OCI-LY7 (cell line): Measurements from ENCODE around the gene INF2. TPM values are rescaled to one million over a fixed set of nuclear protein-coding genes. Genes with fewer than 3 reads are reported as not detected.

Source experiments
- BruUV-seq: library from RNA; stranded (reverse); fragments of 400-500 nt; replicated peaks from 2 replicates; lab custom pipeline; 2021; lab: Mats Ljungman, UMichigan
- CTCF ChIA-PET: fragments of 300-600 bp; sonication (Branson Sonifier 250); formaldehyde crosslinking; loops from one replicate; lab custom pipeline; 2022; ENCODE audit warnings: antibody characterized with exemption; ENCODE audit not compliant: unreplicated experiment; lab: Charles Lee
- POLR2A ChIA-PET: fragments of 300-600 bp; sonication (Branson Sonifier 250); formaldehyde crosslinking; loops from one replicate; lab custom pipeline; 2022; ENCODE audit warnings: antibody characterized with exemption; lab: Charles Lee
- DNase-seq: peaks from one replicate; pipeline ENCODE4 v3.0.0-alpha.2; 2015; ENCODE audit warnings: low spot score
- H2AFZ ChIP-seq: fragments of 200-600 bp; sonication (generic), shearing (Covaris generic); 2 replicates; pipeline ENCODE4 v1.6.1; 2014; ENCODE audit warnings: mild to moderate bottlenecking, antibody characterized with exemption, low read length, moderate library complexity
- H3K27ac ChIP-seq: fragments of 200-600 bp; sonication (generic); 2 replicates; pipeline ENCODE4 v1.5.1; 2014; ENCODE audit warnings: mixed run types, low read depth, mild to moderate bottlenecking, moderate library complexity, low read length, inconsistent platforms; ENCODE audit not compliant: poor library complexity, severe bottlenecking
- H3K36me3 ChIP-seq: fragments of 200-600 bp; sonication (generic); 2 replicates; pipeline ENCODE4 v1.6.1; 2014; ENCODE audit warnings: mild to moderate bottlenecking, antibody characterized with exemption, low read length, moderate library complexity, mixed read lengths; ENCODE audit not compliant: insufficient read depth
- H3K4me1 ChIP-seq: fragments of 200-600 bp; sonication (generic); 2 replicates; pipeline ENCODE4 v1.5.1; 2014; ENCODE audit warnings: mild to moderate bottlenecking, low read length; ENCODE audit not compliant: insufficient read depth, poor library complexity, severe bottlenecking
- H3K4me2 ChIP-seq: fragments of 200-600 bp; sonication (generic); 2 replicates; pipeline ENCODE4 v1.6.1; 2014; ENCODE audit warnings: mild to moderate bottlenecking, low read length
- H3K4me3 ChIP-seq: fragments of 200-600 bp; sonication (generic); 2 replicates; pipeline ENCODE4 v1.5.1; 2014; ENCODE audit warnings: mild to moderate bottlenecking, low read depth, low read length; ENCODE audit not compliant: poor library complexity, severe bottlenecking
- H3K79me2 ChIP-seq: fragments of 200-600 bp; sonication (generic); 2 replicates; pipeline ENCODE4 v1.6.1; 2016; ENCODE audit warnings: low read depth, mild to moderate bottlenecking, low read length, moderate library complexity, mixed read lengths; ENCODE audit not compliant: insufficient read depth
- H3K9me2 ChIP-seq: fragments of 200-600 bp; sonication (generic); 2 replicates; pipeline ENCODE4 v1.6.1; 2016; ENCODE audit warnings: mild to moderate bottlenecking, low read length, mixed read lengths; ENCODE audit not compliant: insufficient read depth
- H3K9me3 ChIP-seq: fragments of 200-600 bp; sonication (generic); 2 replicates; pipeline ENCODE4 v1.6.1; 2014; ENCODE audit warnings: mild to moderate bottlenecking, mixed run types, low read length, mixed read lengths
- H4K20me1 ChIP-seq: fragments of 200-600 bp; sonication (generic); 2 replicates; pipeline ENCODE4 v1.6.1; 2014; ENCODE audit warnings: mild to moderate bottlenecking, antibody characterized with exemption, low read length, moderate library complexity, mixed read lengths; ENCODE audit not compliant: insufficient read depth
- CTCF ChIP-seq: fragments of 200-600 bp; sonication (generic); conservative IDR thresholded peaks from 2 replicates; pipeline ENCODE4 v1.5.1; 2014; ENCODE audit warnings: mild to moderate bottlenecking, antibody characterized with exemption, low read length, moderate library complexity, mixed read lengths
- EZH2phosphoT487 ChIP-seq: fragments of 200-600 bp; sonication (generic); IDR thresholded peaks from 2 replicates; pipeline ENCODE4 v1.6.1; 2018; ENCODE audit warnings: low read depth, borderline replicate concordance, mild to moderate bottlenecking, mixed run types, antibody characterized with exemption, low read length, moderate library complexity, mixed read lengths
- intact Hi-C: fragments of 100-400 bp; cut with micrococcal nuclease; formaldehyde crosslinking; loops from one replicate; pipeline ENCODE4 v1.10.0; 2022; ENCODE audit not compliant: unreplicated experiment
- total RNA-seq, 2 experiments: library from RNA; depleted of rRNA in 1 of 2; stranded (reverse); fragments of >200 nt in 1 of 2; shearing (Covaris generic) in 1 of 2; gene quantifications; 2 replicates each; pipeline ENCODE4 v1.2.3, GENCODE V29; 2014 to 2022

INF2 gene
- total RNA-seq, 2 experiments from 2014 or later: 39.4 to 51.6 TPM

- intact Hi-C loops: no loop called here
- Histone ChIP-seq H3K79me2 (no peaks in the 10 kb centered on the region), H4K20me1 (no peaks in the 10 kb centered on the region), H3K9me2 (no peaks in the 10 kb centered on the region), H3K27ac (no peak overlapping the region), H3K4me3 (no peak overlapping the region), H3K36me3 (no peaks in the 10 kb centered on the region), H3K9me3 (no peaks in the 10 kb centered on the region), H3K4me1 (no peaks in the 10 kb centered on the region), H2AFZ (no peak overlapping the region), H3K4me2 (no peak overlapping the region)
- ChIA-PET CTCF (no interaction called here), POLR2A (no interaction called here)
- no TSS peak for BruUV-seq
- DNase-seq: no peak
- TF ChIP-seq EZH2phosphoT487: no peak
- no peak for TF ChIP-seq CTCF
Measured at GRCh38 chr14:104734601-104734990, 45.2 kb downstream of the INF2 start.

GRCh38 chr14:104734991-104735779 is 45.8 kb downstream of the INF2 start:
- intact Hi-C loops: no loop called here
- Histone ChIP-seq H3K9me3 (no peaks in the 10 kb centered on the region), H3K27ac (no peak overlapping the region), H3K4me3 (no peak overlapping the region), H3K36me3 (no peaks in the 10 kb centered on the region), H3K9me2 (no peaks in the 10 kb centered on the region), H4K20me1 (no peaks in the 10 kb centered on the region), H3K4me2 (no peak overlapping the region), H3K79me2 (no peaks in the 10 kb centered on the region), H2AFZ (no peak overlapping the region), H3K4me1 (no peaks in the 10 kb centered on the region)
- no TSS peak for BruUV-seq
- POLR2A ChIA-PET: no interaction called here
- no peak for TF ChIP-seq EZH2phosphoT487
- CTCF ChIA-PET: no interaction called here
- no peak for DNase-seq

- Histone ChIP-seq H3K4me1 (no peaks in the 10 kb centered on the region), H4K20me1 (no peaks in the 10 kb centered on the region), H3K9me3 (no peaks in the 10 kb centered on the region), H3K27ac (no peak overlapping the region), H2AFZ (no peak overlapping the region), H3K9me2 (no peaks in the 10 kb centered on the region), H3K79me2 (no peaks in the 10 kb centered on the region), H3K4me3 (no peak overlapping the region), H3K36me3 (no peaks in the 10 kb centered on the region), H3K4me2 (no peak overlapping the region)
- ChIA-PET POLR2A (no interaction called here), CTCF (no interaction called here)
- DNase-seq: no peak
- BruUV-seq: no TSS peak
- intact Hi-C loops: no loop called here
- TF ChIP-seq CTCF (no peak), EZH2phosphoT487 (no peak)
Measured at GRCh38 chr14:104735830-104736642, 46.6 kb downstream of the INF2 start.
